IMR-90 (cell line): ENCODE data around the gene ARID5A. TPM values are rescaled to one million over a fixed set of nuclear protein-coding genes. Genes with fewer than 3 reads are reported as not detected.

ENCODE experiments used
- ATAC-seq: fragments of 200-7000 bp; cut with Tn5 transposase; 2 replicates; pipeline ENCODE4 v1.9.1; 2020; ENCODE audit warnings: low read depth, mild to moderate bottlenecking, moderate library complexity
- BruUV-seq: library from RNA; stranded (reverse); fragments of 400-500 nt; replicated peaks from 2 replicates; lab custom pipeline; 2021; lab: Mats Ljungman, UMichigan
- CTCF ChIA-PET: fragments of 300-600 bp; formaldehyde crosslinking; extraction: SDS; loops from one replicate; lab custom pipeline; 2021; ENCODE audit warnings: antibody characterized with exemption; lab: Yijun Ruan, JAX
- POLR2A ChIA-PET: fragments of 300-600 bp; sonication (Branson Sonifier 250); formaldehyde crosslinking; loops from one replicate; lab custom pipeline; 2022; ENCODE audit warnings: antibody characterized with exemption; ENCODE audit not compliant: unreplicated experiment; lab: Charles Lee
- DNase-seq: peaks from one replicate; pipeline ENCODE4 v3.0.0; 2013
- H2AFZ ChIP-seq: replicated peaks from 2 replicates; pipeline ENCODE3; 2013; ENCODE audit warnings: low read length, mild to moderate bottlenecking; ENCODE audit not compliant: poor library complexity
- H2AK5ac ChIP-seq: 2 replicates; pipeline ENCODE4 v1.6.1; 2013; ENCODE audit warnings: low read depth, low read length, inconsistent platforms
- H2AK9ac ChIP-seq: replicated peaks from 2 replicates; pipeline ENCODE3; 2013; ENCODE audit warnings: mild to moderate bottlenecking, low read depth, low read length, moderate library complexity; ENCODE audit not compliant: poor library complexity
- H2BK120ac ChIP-seq: 2 replicates; pipeline ENCODE4 v1.6.1; 2013; ENCODE audit warnings: low read depth, low read length, inconsistent platforms
- H2BK15ac ChIP-seq: 3 replicates; pipeline ENCODE4 v1.6.1; 2013; ENCODE audit warnings: low read depth, low read length, inconsistent platforms
- H2BK20ac ChIP-seq: 2 replicates; pipeline ENCODE4 v1.6.1; 2013; ENCODE audit warnings: low read depth, mild to moderate bottlenecking, inconsistent platforms, low read length, moderate library complexity
- H2BK5ac ChIP-seq: 2 replicates; pipeline ENCODE4 v1.6.1; 2013; ENCODE audit warnings: mild to moderate bottlenecking, low read depth, low read length, inconsistent platforms; ENCODE audit not compliant: poor library complexity, severe bottlenecking
- H3K14ac ChIP-seq: replicated peaks from 2 replicates; pipeline ENCODE4 v1.6.1; 2013; ENCODE audit warnings: low read depth, low read length, inconsistent platforms
- H3K18ac ChIP-seq: 2 replicates; pipeline ENCODE4 v1.6.1; 2013; ENCODE audit warnings: low read depth, low read length, control low read depth
- H3K23ac ChIP-seq: 2 replicates; pipeline ENCODE4 v1.6.1; 2013; ENCODE audit warnings: low read depth, low read length, inconsistent platforms
- H3K27ac ChIP-seq: 2 replicates; pipeline ENCODE4 v1.5.1; 2013; ENCODE audit warnings: mild to moderate bottlenecking, control low read depth, low read length; ENCODE audit not compliant: insufficient read depth
- H3K27me3 ChIP-seq: 2 replicates; pipeline ENCODE4 v1.6.1; 2013; ENCODE audit warnings: low read length; ENCODE audit not compliant: control insufficient read depth, insufficient read depth
- H3K36me3 ChIP-seq: 2 replicates; pipeline ENCODE4 v1.6.1; 2013; ENCODE audit warnings: low read length, mixed read lengths; ENCODE audit not compliant: control insufficient read depth, insufficient read depth
- H3K4ac ChIP-seq: 2 replicates; pipeline ENCODE4 v1.6.1; 2013; ENCODE audit warnings: low read depth, low read length, inconsistent platforms
- H3K4me1 ChIP-seq: 2 replicates; pipeline ENCODE4 v1.6.1; 2013; ENCODE audit warnings: low read length, mixed read lengths; ENCODE audit not compliant: control insufficient read depth, insufficient read depth
- H3K4me2 ChIP-seq: 2 replicates; pipeline ENCODE4 v1.6.1; 2013; ENCODE audit warnings: low read depth, mild to moderate bottlenecking, control low read depth, low read length, moderate library complexity
- H3K4me3 ChIP-seq: 2 replicates; pipeline ENCODE4 v1.5.1; 2013; ENCODE audit warnings: low read depth, mild to moderate bottlenecking, control low read depth, low read length, moderate library complexity; ENCODE audit not compliant: insufficient read depth
- H3K56ac ChIP-seq: 2 replicates; pipeline ENCODE4 v1.6.1; 2013; ENCODE audit warnings: low read length, inconsistent platforms; ENCODE audit not compliant: insufficient read depth; ENCODE audit errors: extremely low read depth
- H3K79me1 ChIP-seq, 2 experiments: 2 replicates each; pipeline ENCODE4 v1.6.1; 2013; ENCODE audit warnings: low read length in 2 of 2, inconsistent platforms in 1 of 2, low read depth in 1 of 2
- H3K9ac ChIP-seq: 2 replicates; pipeline ENCODE4 v1.6.1; 2013; ENCODE audit warnings: low read depth, low read length, control low read depth
- H3K9me1 ChIP-seq: 2 replicates; pipeline ENCODE4 v1.6.1; 2013; ENCODE audit warnings: low read length, inconsistent platforms; ENCODE audit not compliant: insufficient read depth
- H3K9me3 ChIP-seq: 2 replicates; pipeline ENCODE4 v1.6.1; 2013; ENCODE audit warnings: low read length; ENCODE audit not compliant: control insufficient read depth, insufficient read depth
- H4K20me1 ChIP-seq: 2 replicates; pipeline ENCODE4 v1.6.1; 2013; ENCODE audit warnings: low read length, inconsistent platforms; ENCODE audit not compliant: insufficient read depth
- H4K5ac ChIP-seq: 2 replicates; pipeline ENCODE4 v1.6.1; 2013; ENCODE audit warnings: mild to moderate bottlenecking, low read depth, low read length, control low read depth
- H4K8ac ChIP-seq, 2 experiments: 2 replicates each; pipeline ENCODE4 v1.6.1; 2013; ENCODE audit warnings: low read depth in 2 of 2, low read length in 2 of 2, control low read depth in 1 of 2, inconsistent platforms in 1 of 2
- H4K91ac ChIP-seq: 2 replicates; pipeline ENCODE4 v1.6.1; 2013; ENCODE audit warnings: low read depth, low read length, inconsistent platforms; ENCODE audit not compliant: insufficient read depth
- BHLHE40 ChIP-seq: fragments of 150-350 bp; IDR thresholded peaks from 2 replicates; pipeline ENCODE4 v1.6.1; 2016; ENCODE audit warnings: mild to moderate bottlenecking, low read depth, low read length
- CEBPB ChIP-seq: IDR thresholded peaks from 2 replicates; pipeline ENCODE4 v1.6.1; 2012; ENCODE audit warnings: low read depth, low read length, improper control_type of control experiment
- CHD1 ChIP-seq: IDR thresholded peaks from 2 replicates; pipeline ENCODE4 v1.6.1; 2012; ENCODE audit warnings: low read depth, low read length, improper control_type of control experiment
- CTCF ChIP-seq: conservative IDR thresholded peaks from 2 replicates; pipeline ENCODE4 v1.5.1; 2012; ENCODE audit warnings: mild to moderate bottlenecking, low read depth, low read length, improper control_type of control experiment
- ELK1 ChIP-seq: fragments of 150-350 bp; IDR thresholded peaks from 2 replicates; pipeline ENCODE4 v1.6.1; 2016; ENCODE audit warnings: low read depth, mild to moderate bottlenecking, low read length, moderate library complexity, borderline replicate concordance
- FOS ChIP-seq: fragments of 150-350 bp; IDR thresholded peaks from 2 replicates; pipeline ENCODE4 v1.6.1; 2016; ENCODE audit warnings: low read depth, low read length
- MAFK ChIP-seq: IDR thresholded peaks from 2 replicates; pipeline ENCODE4 v1.6.1; 2012; ENCODE audit warnings: low read depth, low read length, improper control_type of control experiment
- MAZ ChIP-seq: IDR thresholded peaks from 2 replicates; pipeline ENCODE4 v1.6.1; 2012; ENCODE audit warnings: low read depth, mild to moderate bottlenecking, low read length, improper control_type of control experiment, moderate library complexity, borderline replicate concordance
- MXI1 ChIP-seq: IDR thresholded peaks from 2 replicates; pipeline ENCODE4 v1.6.1; 2012; ENCODE audit warnings: low read depth, mild to moderate bottlenecking, low read length, moderate library complexity, borderline replicate concordance
- NFE2L2 ChIP-seq: fragments of 150-350 bp; IDR thresholded peaks from 2 replicates; pipeline ENCODE4 v1.6.1; 2016; ENCODE audit warnings: low read depth, mild to moderate bottlenecking, low read length
- POLR2A ChIP-seq: IDR thresholded peaks from 2 replicates; pipeline ENCODE4 v1.6.1; 2012; ENCODE audit warnings: mild to moderate bottlenecking, low read depth, low read length
- RAD21 ChIP-seq: IDR thresholded peaks from 2 replicates; pipeline ENCODE4 v1.6.1; 2012; ENCODE audit warnings: low read length, improper control_type of control experiment
- RCOR1 ChIP-seq: IDR thresholded peaks from 2 replicates; pipeline ENCODE4 v1.6.1; 2012; ENCODE audit warnings: mild to moderate bottlenecking, low read length, improper control_type of control experiment; ENCODE audit not compliant: insufficient replicate concordance
- SMC3 ChIP-seq: fragments of 150-350 bp; IDR thresholded peaks from 2 replicates; pipeline ENCODE4 v1.6.1; 2016; ENCODE audit warnings: low read depth, mild to moderate bottlenecking, antibody characterized with exemption, low read length, moderate library complexity
- USF2 ChIP-seq: fragments of 150-350 bp; IDR thresholded peaks from 2 replicates; pipeline ENCODE4 v1.6.1; 2017; ENCODE audit warnings: mild to moderate bottlenecking, antibody characterized with exemption, low read length, low read depth
- WGBS, 2 experiments: methylation state at CpG; one replicate each; pipeline versions ENCODE4 v1.1.5 to v1.1.7; 2013; ENCODE audit warnings: missing lambda C conversion rate in 2 of 2; ENCODE audit not compliant: insufficient read length in 1 of 2; ENCODE audit errors: extremely low coverage in 2 of 2; 5-methylcytosine and 5-hydroxymethylcytosine counted together
- dilution Hi-C: fragments of 300-500 bp; cut with HindIII; formaldehyde crosslinking; loops from one replicate; pipeline ENCODE4 v1.14.3; 2018; ENCODE audit warnings: low sequenced_read_pairs; ENCODE audit not compliant: unreplicated experiment
- in situ Hi-C: fragments of 300-500 bp; cut with MboI; formaldehyde crosslinking; loops from 3 replicates; pipeline ENCODE4 v1.14.3; 2019; ENCODE audit warnings: low sequenced_read_pairs, inconsistent platforms, mixed read lengths
- intact Hi-C: fragments of 100-400 bp; cut with micrococcal nuclease; formaldehyde crosslinking; loops from 2 replicates; pipeline ENCODE4 v1.10.0; 2022
- polyA plus RNA-seq, 3 experiments: library from polyadenylated mRNA; depleted of rRNA; stranded (reverse); fragments of >200 nt; gene quantifications; 2 replicates each; pipeline ENCODE4 v1.2.3, GENCODE V29; 2012; ENCODE audit warnings: low replicate concordance in 1 of 3
- total RNA-seq: library from RNA; depleted of rRNA; stranded (reverse); fragments of >200 nt; gene quantifications from 2 replicates; pipeline ENCODE4 v1.2.3, GENCODE V29; 2012

Gene ARID5A
- total and polyA plus RNA-seq, 2 of the 4 experiments (the other 2 are of a cell fraction) = 2.3 to 6.7 TPM

- H3K9me1 ChIP-seq = peaks cover 14% of the 10 kb centered on the region
- no peak overlapping the region for H3K23ac ChIP-seq
- H3K4me2 ChIP-seq = peak overlapping the region; percentile 90; the same call in 1 of the 2 replicates
- H3K27ac ChIP-seq = no peak overlapping the region
- ChIA-PET CTCF (interaction anchor here (1.0 kb wide), 1 partner anchor 16 kb away, joined by 3 read pairs; no protein-coding TSS in a partner anchor), POLR2A (no interaction called here)
- no peak for DNase-seq
- 0 out of 3 replicates have a peak overlapping the region, but pooled peaks have one; percentile 15 for H2BK15ac ChIP-seq
- peaks cover 17% of the 10 kb centered on the region for H3K27me3 ChIP-seq
- H2AK9ac ChIP-seq = peak overlapping the region; percentile 6
- no peak overlapping the region for H2BK5ac ChIP-seq
- H2BK120ac ChIP-seq = peak overlapping the region; percentile 14; the same call in 1 of the 2 replicates
- no peak overlapping the region; the same call in 1 of the 2 replicates for H4K5ac ChIP-seq
- peaks cover 36% of the 10 kb centered on the region for H3K4me1 ChIP-seq
- H3K4ac ChIP-seq = peak overlapping the region; percentile 43
- dilution Hi-C loops (no loop called here), intact Hi-C loops (no loop called here), in situ Hi-C loops (no loop called here)
- H3K9me3 ChIP-seq = no peaks in the 10 kb centered on the region
- no peak overlapping the region for H3K9ac ChIP-seq
- H3K36me3 ChIP-seq = no peaks in the 10 kb centered on the region
- H3K18ac ChIP-seq = peak overlapping the region; percentile 2; the same call in 1 of the 2 replicates
- 100% methylated on average over 2 of the region's 8 CpGs; no CpG with 5 or more reads in 1 of the 2 experiments for WGBS, 2 experiments
- H4K91ac ChIP-seq = no peak overlapping the region; the same call in none of the 2 replicates
- peak overlapping the region; percentile 64 for H2AFZ ChIP-seq
- no peak overlapping the region for H3K56ac ChIP-seq
- H3K4me3 ChIP-seq = no peak overlapping the region
- BruUV-seq = no TSS peak
- no peaks in the 10 kb centered on the region for H4K20me1 ChIP-seq
- H2BK20ac ChIP-seq = no peak overlapping the region
- H3K14ac ChIP-seq = no peak overlapping the region
- ATAC-seq = no peak
- H4K8ac ChIP-seq = 0 out of 4 replicates have a peak overlapping the region, but pooled peaks of 1 of the 2 experiments have one; percentile 9
- H3K79me1 ChIP-seq = no peaks in the 10 kb centered on the region; a peak in 1 of 4 replicates
- no peak overlapping the region; the same call in 1 of the 2 replicates for H2AK5ac ChIP-seq
- no peak for TF ChIP-seq POLR2A
- TF ChIP-seq MXI1 = no peak
- TF ChIP-seq CTCF = no peak
- no peak for TF ChIP-seq MAZ
- no peak for TF ChIP-seq BHLHE40
- TF ChIP-seq FOS = no peak
- no peak for TF ChIP-seq CHD1
- no peak for TF ChIP-seq NFE2L2
- TF ChIP-seq USF2 = no peak
- no peak for TF ChIP-seq SMC3
- no peak for TF ChIP-seq MAFK
- TF ChIP-seq RAD21 = no peak
- no peak for TF ChIP-seq ELK1
- TF ChIP-seq RCOR1 = no peak
- no peak for TF ChIP-seq CEBPB
Observed at GRCh38 chr2:96528700-96529375, 7.7 kb upstream of the ARID5A start.
